Parathyroid adenoma (tissue), 2 donors: ENCODE data around the gene ATP6V1F.

ENCODE experiments used
- H2AFZ ChIP-seq: fragments of 300-600 bp; sonication (generic); one replicate; pipeline ENCODE4 v1.7.0; 2017; ENCODE audit warnings: antibody characterized with exemption, mild to moderate bottlenecking
- H3K27ac ChIP-seq: fragments of 300-600 bp; sonication (generic); one replicate; pipeline ENCODE4 v1.7.0; 2017
- H3K27me3 ChIP-seq: fragments of 300-600 bp; sonication (generic); one replicate; pipeline ENCODE4 v1.7.0; 2017; ENCODE audit warnings: low read length; ENCODE audit not compliant: control insufficient read depth, insufficient read depth
- H3K36me3 ChIP-seq: fragments of 300-600 bp; sonication (generic); one replicate; pipeline ENCODE4 v1.7.0; 2017; ENCODE audit warnings: low read length; ENCODE audit not compliant: control insufficient read depth, insufficient read depth
- H3K4me1 ChIP-seq: fragments of 300-600 bp; sonication (generic); one replicate; pipeline ENCODE4 v1.7.0; 2017; ENCODE audit warnings: control low read depth
- H3K4me2 ChIP-seq: fragments of 300-600 bp; sonication (generic); one replicate; pipeline ENCODE4 v1.7.0; 2017; ENCODE audit warnings: low read length
- H3K4me3 ChIP-seq: fragments of 300-600 bp; sonication (generic); one replicate; pipeline ENCODE4 v1.7.0; 2017; ENCODE audit warnings: low read depth, low read length
- H3K79me2 ChIP-seq: fragments of 300-600 bp; sonication (generic); one replicate; pipeline ENCODE4 v1.7.0; 2017; ENCODE audit warnings: control low read depth
- H3K9ac ChIP-seq: fragments of 300-600 bp; sonication (generic); one replicate; pipeline ENCODE4 v1.7.0; 2017; ENCODE audit warnings: mild to moderate bottlenecking
- H3K9me3 ChIP-seq: fragments of 300-600 bp; sonication (generic); one replicate; pipeline ENCODE4 v1.7.0; 2017; ENCODE audit warnings: low read length; ENCODE audit not compliant: control insufficient read depth
- TF ChIP-seq, protein P1 (sequence below): fragments of 300-600 bp; sonication (generic); IDR thresholded peaks from one replicate; pipeline ENCODE4 v1.7.0; 2017; ENCODE audit warnings: antibody characterized with exemption, mild to moderate bottlenecking
- donor health status: primary hyperparathyroidism.

ATP6V1F gene

DNA sequence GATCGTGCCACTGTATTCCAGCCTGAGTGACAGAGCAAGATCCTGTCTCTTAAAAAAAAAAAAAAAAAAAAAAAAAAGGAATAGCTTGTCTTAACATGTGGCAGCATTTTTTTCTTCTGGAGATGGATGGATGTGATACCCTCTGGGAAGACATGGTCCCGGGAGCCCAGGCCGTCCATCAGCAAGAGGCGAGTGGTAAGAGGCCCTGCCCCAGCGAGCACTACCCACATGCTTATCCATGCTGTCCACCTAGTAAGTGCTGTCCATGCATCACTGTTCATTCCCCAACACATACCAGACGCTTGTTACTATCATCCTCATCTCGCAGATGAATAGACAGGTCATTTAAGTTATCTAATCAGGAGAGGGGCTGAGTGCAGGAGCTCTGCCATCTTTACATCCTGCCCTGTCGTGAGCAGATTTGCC is 12.9 kb downstream of the ATP6V1F start:
- TF ChIP-seq, protein P1, sequence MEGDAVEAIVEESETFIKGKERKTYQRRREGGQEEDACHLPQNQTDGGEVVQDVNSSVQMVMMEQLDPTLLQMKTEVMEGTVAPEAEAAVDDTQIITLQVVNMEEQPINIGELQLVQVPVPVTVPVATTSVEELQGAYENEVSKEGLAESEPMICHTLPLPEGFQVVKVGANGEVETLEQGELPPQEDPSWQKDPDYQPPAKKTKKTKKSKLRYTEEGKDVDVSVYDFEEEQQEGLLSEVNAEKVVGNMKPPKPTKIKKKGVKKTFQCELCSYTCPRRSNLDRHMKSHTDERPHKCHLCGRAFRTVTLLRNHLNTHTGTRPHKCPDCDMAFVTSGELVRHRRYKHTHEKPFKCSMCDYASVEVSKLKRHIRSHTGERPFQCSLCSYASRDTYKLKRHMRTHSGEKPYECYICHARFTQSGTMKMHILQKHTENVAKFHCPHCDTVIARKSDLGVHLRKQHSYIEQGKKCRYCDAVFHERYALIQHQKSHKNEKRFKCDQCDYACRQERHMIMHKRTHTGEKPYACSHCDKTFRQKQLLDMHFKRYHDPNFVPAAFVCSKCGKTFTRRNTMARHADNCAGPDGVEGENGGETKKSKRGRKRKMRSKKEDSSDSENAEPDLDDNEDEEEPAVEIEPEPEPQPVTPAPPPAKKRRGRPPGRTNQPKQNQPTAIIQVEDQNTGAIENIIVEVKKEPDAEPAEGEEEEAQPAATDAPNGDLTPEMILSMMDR = no peak
- no peaks in the 10 kb centered on the region for H3K9me3 ChIP-seq
- H3K79me2 ChIP-seq = no peaks in the 10 kb centered on the region
- H2AFZ ChIP-seq = no peak overlapping the region
- no peak overlapping the region for H3K4me2 ChIP-seq
- H3K4me1 ChIP-seq = peaks cover 15% of the 10 kb centered on the region
- no peak overlapping the region for H3K9ac ChIP-seq
- H3K4me3 ChIP-seq = no peak overlapping the region
- H3K27me3 ChIP-seq = no peaks in the 10 kb centered on the region
- no peak overlapping the region for H3K27ac ChIP-seq
- H3K36me3 ChIP-seq = no peaks in the 10 kb centered on the region

DNA sequence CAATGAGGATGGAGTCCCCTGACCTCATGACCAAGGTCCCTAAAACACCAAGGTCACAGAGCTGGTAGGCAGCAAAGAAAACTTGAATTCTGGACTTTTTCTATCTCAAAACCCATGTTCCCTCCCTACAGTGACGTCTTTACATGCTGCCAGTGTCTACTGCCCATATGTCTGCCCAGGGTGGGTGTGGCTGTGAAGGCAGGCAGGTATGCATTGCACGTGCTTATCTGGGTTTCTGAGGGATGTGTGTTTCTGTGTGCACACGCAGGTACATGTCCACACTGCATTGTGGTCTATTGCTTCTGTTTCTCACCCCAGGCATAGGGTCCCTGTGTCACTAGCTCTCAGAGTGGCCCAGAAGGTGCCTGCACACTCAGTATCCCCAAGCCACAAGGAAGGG is 13.5 kb downstream of the ATP6V1F start:
- Histone ChIP-seq H3K9ac (no peak overlapping the region), H3K27ac (no peak overlapping the region), H3K4me3 (no peak overlapping the region), H2AFZ (no peak overlapping the region), H3K4me2 (no peak overlapping the region), H3K36me3 (no peaks in the 10 kb centered on the region), H3K79me2 (no peaks in the 10 kb centered on the region), H3K4me1 (peaks cover 15% of the 10 kb centered on the region), H3K27me3 (no peaks in the 10 kb centered on the region), H3K9me3 (no peaks in the 10 kb centered on the region)
- TF ChIP-seq, protein P1 = no peak

DNA sequence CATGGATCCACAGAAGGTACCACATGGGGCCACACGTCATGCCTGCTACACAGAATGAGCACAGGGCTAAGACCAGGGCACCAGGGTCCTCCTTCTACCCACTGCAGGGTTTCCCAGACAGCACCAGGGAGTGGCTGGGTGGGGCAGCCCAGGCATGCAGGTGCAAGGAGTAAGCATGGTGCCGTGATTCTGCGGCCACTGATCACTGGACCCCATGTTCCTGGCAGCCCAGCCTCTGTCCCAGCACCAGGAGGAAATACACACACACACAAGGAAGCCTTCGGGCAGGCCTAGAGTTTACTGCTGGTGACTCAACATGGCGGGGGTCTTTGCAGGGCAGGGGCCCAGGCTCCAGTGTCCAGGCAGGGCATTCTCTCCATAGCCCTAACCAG is 13.9 kb downstream of the ATP6V1F start:
- Histone ChIP-seq H3K9ac (no peak overlapping the region), H3K9me3 (no peaks in the 10 kb centered on the region), H3K4me3 (no peak overlapping the region), H3K4me1 (peaks cover 15% of the 10 kb centered on the region), H3K79me2 (no peaks in the 10 kb centered on the region), H3K36me3 (no peaks in the 10 kb centered on the region), H3K27me3 (no peaks in the 10 kb centered on the region), H2AFZ (no peak overlapping the region), H3K4me2 (no peak overlapping the region), H3K27ac (no peak overlapping the region)
- TF ChIP-seq, protein P1 = no peak

DNA sequence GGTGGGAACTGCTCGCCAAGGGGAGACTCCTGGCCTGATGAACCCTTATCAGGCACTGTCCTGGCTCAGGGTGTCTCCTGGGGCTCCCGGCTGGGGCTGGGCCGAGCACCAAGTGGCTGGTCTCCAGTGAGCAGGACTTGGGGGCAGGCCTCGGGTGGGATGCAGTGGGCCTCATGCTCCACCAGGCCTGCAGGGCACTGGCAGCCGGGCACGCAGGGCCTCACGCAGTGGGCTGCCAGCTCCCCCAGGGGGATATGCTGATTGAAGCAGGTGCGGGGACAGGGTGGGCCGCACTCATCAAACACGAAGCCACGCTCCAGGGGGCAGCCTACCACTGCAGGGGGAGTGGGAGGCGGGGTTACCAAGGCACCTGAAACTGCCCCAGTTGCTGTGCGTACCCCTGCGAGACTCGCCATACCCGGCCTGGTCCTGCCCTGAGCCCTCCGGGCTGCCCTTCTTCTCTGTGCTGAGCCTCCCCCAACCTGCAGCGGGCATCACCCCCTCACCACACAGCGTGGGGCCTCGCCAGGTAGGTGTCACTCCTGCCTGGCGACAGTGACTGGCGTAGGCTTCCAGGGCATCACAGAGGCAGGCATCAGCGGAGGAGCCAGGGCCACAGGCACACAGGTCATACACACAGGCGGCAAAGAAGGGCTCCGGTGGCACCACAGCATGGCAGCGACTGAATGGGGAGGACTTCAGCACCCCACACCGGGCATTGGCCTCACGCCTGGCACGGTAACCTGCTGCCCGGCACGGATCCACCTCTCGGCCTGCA is 14.5 kb downstream of the ATP6V1F start:
- H2AFZ ChIP-seq = no peak overlapping the region
- TF ChIP-seq, protein P1 = no peak
- H3K4me1 ChIP-seq = peaks cover 15% of the 10 kb centered on the region
- H3K27me3 ChIP-seq = no peaks in the 10 kb centered on the region
- no peak overlapping the region for H3K4me3 ChIP-seq
- no peak overlapping the region for H3K9ac ChIP-seq
- H3K4me2 ChIP-seq = no peak overlapping the region
- no peaks in the 10 kb centered on the region for H3K79me2 ChIP-seq
- no peak overlapping the region for H3K27ac ChIP-seq
- no peaks in the 10 kb centered on the region for H3K36me3 ChIP-seq
- H3K9me3 ChIP-seq = no peaks in the 10 kb centered on the region

DNA sequence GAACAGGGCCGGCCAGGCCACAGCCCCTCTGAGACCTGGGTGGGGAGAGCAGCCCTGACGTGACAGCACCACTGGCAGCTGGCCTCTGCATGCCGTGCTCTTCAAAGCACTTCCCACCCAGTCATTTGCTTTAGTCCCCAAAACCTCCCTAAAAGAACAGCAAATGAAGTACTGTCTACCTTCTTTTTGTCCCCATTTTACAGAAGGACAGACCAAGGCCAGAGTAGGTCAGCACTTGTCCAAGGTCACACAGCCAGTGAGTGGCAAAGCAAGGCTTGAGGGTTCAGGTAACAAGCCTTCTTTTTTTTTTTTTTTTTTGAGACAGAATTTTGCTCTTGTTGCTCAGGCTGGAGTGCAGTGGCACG is 15.1 kb downstream of the ATP6V1F start:
- H3K4me1 ChIP-seq = peaks cover 15% of the 10 kb centered on the region
- H3K36me3 ChIP-seq = no peaks in the 10 kb centered on the region
- TF ChIP-seq, protein P1 = no peak
- no peak overlapping the region for H2AFZ ChIP-seq
- no peak overlapping the region for H3K4me3 ChIP-seq
- no peaks in the 10 kb centered on the region for H3K27me3 ChIP-seq
- H3K9me3 ChIP-seq = no peaks in the 10 kb centered on the region
- H3K4me2 ChIP-seq = no peak overlapping the region
- no peak overlapping the region for H3K9ac ChIP-seq
- no peak overlapping the region for H3K27ac ChIP-seq
- H3K79me2 ChIP-seq = no peaks in the 10 kb centered on the region
